Activated CD4-positive, alpha-beta T cell treated with anti-CD3 and anti-CD28 coated beads for 48 hours (primary cell): ENCODE results near the gene SAMD11.
"Not testable (repeated sequence)": the region's sequence is repeated elsewhere in the genome, so short reads cannot be mapped to it uniquely, and the experiment has no call there.

ENCODE experiments used
- DNase-seq: peaks from one replicate; pipeline ENCODE4 v3.0.0-alpha.2; 2020

The SAMD11 gene

DNA sequence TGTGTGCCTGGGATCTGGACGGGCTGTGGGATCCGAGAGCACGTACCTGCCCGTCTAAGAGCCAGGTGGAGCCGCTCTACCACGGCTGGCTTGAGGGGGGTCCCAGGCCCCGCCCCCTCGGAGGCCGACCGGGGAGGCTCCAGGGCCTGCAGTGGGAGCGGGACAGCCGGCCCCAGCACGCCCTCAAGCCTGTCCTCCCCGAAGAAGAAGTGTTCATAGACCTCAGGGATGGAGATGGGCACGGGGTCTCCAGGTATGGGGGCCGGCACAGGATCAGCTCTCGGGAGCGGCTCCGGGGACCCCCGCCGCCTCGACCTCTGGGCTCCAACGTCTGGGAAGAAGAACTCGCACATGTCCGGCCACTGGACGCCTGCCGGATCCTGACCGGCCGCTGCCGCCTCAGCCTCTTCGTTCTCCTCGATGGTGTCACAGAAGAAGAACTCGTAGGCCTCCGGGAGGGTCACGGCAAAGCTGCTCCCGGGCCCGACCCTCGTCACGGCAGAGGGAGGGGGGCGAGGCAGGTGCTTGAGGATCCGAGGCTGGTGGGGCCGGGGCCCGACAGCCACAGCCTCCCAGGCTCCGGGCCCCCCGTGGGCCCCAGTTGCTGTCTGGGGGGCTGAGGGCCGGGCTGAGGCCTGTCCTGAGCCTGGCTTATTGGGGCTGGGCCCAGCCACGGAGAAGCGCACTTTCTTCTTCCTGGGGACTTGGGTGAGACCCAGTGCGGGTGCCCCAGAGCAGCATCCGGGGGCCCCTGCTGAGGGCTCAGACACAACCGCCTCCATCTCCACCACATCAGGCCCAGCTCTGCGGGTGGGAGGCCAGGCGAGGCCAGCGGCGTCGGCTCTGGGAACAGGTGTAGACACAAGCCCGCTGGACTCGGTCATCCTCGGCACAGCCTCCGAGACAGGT lies 55.4 kb downstream of the SAMD11 start:
- DNase-seq, result no peak

DNA sequence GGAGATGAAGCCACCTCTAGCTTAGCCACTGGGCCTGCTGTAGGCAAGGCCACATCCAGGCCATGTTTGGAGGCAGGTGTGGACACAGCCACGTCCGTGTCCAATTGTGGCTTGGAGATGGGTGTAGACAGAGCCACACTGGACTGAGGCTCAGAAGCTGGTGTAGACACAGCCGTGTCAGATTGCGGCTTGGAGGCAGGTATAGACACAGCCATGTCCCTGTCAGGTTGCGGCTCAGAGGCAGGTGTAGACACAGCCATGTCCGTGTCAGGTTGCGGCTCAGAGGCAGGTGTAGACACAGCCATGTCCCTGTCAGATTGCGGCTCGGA lies 56.0 kb downstream of the SAMD11 start:
- no peak for DNase-seq

DNA sequence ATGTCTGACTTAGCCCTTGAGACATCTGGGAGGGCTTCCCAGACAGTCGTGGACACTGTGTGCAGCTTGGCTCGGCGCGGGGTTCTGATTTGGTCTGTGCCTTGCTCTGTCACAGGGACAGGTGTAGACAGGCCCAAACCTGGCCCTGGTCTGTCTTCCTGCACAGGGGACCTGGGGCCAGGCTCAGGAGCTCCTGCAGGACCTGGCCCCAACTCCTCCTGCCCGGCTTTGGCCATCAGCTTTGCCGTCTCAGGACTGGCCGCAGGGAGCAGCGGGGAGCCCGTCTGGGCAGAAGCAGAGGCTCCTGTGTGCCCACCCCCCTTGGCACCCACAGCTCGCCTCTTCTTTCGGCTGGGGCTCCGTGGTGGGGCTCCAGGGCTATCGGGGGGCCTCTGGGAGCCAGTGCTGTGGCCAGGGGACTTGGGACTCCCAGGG lies 56.4 kb downstream of the SAMD11 start:
- no peak for DNase-seq

DNA sequence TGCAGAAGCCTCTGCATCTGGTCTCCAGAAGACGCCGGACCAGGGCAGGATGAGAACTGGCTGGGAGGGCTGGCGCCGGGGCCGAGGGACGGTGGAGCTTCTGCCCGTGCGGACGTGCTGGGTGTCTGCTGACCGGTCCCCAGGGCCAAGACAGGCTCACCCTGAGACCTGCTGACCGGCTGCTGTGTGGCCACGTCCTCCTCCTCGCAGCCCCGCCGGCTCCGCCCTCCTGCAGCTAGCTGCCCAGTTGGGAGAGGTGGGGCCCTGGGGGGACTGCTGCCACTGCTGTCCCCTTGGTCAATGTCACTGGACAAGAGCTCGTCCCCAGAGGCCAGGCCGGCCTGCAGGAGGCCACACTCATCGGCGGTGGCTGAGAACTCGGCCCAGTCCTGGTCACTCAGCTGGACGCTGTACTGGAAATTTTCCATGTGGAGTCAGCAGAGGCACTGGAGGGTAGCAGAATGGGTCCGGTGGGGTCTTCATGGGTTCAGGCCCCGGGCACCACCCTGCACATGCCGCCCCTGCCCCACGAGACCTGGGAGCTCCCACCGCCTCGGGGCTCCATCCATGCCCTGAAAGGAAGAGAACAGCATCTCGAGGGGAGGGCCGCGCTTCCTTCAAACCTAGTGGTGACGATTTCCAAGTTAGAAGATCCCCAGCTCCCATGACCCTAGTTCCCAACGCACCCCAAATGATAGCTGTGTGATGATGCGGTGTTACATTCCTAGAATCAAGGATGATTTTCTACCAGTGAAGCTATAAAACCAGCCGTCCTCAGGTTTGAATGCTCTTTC lies 57.1 kb downstream of the SAMD11 start:
- DNase-seq, result no peak

DNA sequence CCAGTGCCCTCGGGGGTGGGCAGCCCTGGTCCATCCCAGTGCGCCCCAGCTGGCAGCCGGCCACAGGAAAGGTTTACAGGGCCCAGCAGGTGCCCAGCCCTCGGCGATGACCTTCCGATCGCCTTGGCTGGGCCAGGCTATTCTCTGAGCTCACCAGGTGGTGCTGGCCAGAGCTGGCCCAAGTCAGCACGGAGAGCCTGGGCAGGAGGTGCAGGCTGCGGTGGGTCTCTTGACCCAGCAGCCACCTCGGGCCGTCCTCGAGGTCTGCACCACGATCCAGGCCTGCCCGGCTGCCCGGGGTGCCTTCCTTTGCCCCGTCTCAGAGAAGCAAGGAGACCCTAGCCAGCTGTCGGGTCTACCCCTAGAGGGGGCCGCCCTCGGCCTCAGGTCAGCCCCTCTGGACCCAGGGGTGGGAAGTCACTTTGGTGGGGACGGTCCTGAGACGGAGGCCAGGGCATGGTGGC lies 57.8 kb downstream of the SAMD11 start:
- DNase-seq, result no peak

DNA sequence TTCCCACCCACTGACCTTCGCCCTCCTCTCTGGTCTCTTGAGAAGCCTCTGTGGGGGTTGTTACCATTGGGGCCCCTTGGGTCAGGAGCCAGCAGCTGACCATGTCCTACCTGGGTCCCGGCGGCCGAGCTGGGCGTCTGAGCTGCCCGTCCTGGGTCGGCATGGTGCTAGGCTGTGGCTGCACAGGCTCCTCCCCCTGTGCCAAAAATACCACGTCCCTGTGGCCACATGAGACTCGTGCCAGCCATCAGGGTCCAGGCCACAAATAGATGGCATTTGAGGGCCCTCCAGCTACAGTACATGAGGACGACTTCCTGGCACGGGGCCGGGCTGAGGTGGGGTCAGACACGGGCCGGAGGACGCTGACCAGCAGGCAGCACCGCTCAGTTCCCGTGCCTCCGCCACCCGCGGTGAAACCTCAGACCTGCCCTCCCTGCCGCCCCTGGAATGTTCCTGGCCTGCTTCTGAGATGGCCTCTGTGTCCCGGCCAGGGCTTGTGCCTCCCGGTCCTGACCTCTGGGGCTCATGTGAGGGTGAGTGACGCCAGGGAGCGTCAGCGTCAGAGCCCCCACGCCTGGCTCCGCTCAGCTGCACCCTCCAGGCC lies 58.3 kb downstream of the SAMD11 start, which contains the start of gene PERM1:
TSS of gene PERM1 (minus strand) at position 139 of the 604 bp plus-strand sequence. CDS start 1,064 bp downstream, outside the sequence.
- DNase-seq, result no peak

DNA sequence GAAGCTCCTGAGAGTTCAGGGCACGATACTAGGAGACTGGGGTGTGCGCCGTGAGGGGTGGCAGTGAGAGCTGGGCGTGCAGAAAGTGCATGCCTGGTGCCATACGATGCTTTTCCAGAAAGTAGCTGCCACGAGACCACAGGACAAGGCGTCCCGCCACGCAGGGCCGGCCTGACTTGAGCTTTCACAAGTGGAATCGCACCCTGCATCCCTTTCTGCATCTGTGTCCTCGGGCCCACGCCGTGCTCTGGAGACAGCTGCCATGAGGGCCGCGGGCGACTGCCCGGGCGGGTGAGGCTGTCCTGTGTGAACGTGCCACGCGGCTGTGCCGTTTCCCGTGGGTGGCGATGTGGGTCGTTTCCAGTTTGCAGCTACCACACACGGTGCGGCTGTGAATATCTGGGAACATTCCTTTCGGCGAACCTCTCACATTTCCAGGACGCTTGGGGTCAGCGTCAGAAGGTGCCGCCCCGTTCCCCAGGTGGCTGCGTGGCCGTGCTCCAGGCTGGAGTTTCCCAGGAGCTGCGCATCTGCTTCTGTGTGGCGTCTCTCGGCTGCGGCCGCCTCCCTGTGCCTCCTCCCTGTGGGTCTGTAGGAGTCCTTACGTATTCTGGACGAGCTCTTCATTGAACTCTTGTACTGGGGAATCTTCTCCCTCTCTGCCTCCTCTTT lies 59.2 kb downstream of the SAMD11 start:
- DNase-seq, result no peak

DNA sequence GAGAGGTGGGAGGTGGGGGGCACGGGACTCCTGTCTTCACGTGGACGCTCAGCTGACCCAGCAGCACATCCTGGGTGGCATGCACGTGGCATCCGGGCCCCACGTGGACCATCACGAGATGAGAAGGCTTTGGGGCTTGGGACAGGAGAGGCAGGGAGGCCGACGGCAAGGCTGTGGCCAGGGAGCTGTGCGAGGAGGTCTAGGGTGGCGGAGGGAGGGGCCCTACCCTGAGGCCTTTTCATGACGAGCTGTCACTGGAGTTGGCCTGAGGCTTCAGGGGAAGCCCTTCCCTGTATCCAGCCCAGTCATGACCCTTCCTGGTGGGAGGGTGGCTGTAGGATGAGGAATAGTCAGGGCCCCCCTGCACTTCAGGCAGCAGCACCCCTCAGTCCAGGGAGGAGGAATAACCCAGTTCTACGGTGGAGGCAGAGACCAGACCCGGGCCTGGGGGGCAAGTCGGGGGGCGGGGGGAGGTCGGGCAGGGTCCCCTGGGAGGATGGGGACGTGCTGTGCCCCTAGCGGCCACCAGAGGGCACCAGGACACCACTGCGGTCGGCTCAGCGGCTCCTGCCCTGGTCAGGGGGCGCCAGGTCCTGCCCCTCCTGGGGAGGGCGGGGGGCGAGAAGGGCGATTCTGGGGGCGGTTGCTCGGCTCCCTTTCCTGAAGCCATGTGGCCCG lies 60.2 kb downstream of the SAMD11 start:
- DNase-seq, result peak; percentile 71

DNA sequence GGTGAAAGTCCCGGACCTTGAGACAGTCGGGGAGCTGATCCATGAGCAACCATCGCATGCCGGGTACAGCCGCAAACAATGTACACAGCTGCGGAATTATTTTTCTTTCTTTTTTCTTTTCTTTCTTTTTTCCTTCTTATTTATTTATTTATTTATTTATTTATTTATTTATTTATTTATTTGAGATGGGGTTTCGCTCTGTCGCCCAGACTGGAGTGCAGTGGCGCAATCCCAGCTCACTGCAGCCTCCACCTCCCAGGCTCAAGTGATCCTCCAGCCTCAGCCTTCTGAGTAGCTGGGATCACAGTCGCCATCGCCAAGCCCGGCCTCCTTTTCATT lies 60.7 kb downstream of the SAMD11 start:
- no peak for DNase-seq

DNA sequence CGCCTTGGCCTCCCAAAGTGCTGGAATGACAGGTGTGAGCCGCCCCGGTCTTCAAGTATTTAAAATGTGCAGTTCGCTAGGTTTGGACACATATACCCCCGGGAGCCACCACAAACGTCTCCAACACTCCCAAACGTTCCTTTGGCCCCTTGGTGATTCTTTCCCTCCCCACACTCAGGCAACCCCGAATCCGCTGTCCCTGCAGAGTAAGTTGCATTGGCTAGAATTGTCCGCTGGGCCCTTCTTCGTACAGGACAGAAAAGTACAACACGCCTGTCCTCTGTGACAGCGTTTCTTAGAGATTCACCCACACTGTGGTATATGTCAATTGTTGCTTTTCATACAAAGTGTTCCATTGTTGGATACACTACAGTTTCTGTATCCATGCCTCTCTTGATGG lies 61.4 kb downstream of the SAMD11 start:
- DNase-seq, result no peak

DNA sequence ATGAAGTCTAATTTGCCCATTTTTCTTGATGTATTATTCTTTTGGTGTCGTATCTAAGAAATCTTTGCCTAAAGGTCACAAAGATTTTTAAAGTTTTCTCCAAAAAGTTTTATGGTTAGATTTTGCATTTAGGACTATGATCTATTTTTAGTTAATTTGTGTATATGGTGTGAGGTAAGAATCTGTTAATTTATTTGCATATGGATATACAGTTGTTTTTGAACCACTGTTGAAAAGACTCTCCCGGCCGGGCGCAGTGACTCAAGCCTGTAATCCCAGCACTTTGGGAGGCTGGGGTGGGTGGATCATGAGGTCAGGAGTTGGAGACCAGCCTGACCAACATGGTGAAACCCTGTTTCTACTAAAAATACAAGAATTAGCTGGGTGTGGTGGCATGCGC lies 64.3 kb downstream of the SAMD11 start:
- DNase-seq, result not testable (repeated sequence)

DNA sequence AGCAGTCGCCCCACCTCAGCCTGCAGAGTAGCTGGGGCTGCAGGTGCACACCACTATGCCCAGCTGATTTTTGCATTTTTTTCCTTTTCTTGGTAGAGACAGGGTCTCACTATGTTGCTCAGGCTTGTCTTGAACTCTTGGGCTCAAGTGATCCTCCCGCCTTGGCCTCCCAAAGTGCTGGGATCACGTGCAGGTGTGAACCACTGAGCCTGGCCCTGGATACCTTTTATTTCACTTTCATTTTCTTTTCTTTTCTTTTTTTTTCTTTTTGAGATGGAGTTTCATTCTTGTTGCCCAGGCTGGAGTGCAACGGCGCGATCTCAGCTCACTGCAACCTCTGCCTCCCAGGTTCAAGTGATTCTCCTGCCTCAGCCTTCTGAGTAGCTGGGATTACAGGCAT lies 67.6 kb downstream of the SAMD11 start:
- not testable (repeated sequence) for DNase-seq

DNA sequence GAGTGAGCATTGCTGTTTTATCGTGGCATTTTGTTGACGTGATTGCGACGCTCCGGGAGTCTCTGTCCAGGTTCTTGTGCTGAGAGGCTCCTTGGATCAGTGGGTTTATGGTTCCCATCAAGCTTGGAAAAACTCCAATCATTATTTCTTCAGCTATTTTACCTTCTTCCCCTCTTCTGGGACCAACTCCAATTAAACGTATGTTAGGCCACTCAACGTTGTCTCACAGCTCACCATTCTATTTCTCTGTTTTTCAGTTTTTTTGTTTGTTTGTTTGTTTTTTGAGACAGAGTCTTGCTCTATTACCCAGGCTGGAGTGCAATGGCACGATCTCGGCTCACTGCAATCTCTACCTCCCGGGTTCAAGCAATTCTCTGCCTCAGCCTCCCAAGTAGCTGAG lies 68.2 kb downstream of the SAMD11 start:
- DNase-seq, result no peak

DNA sequence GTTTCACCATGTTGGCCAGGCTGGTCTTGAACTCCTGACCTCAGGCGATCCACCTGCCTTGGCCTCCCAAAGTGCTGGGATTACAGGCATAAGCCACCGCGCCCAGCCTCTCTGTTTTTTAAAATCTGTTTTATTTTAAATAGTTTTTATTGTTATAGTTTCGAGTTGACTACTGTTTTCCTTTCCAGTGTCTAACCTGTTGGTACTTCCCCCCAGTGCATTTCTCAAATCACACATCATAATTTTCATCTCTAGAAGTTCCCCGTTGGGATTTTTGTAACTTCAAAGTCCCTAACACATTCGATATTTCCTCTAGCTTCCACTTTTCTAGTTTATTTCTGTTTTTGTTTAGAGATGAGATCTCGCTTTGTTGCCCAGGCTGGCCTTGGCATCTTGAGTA lies 68.6 kb downstream of the SAMD11 start:
- DNase-seq, result no peak

DNA sequence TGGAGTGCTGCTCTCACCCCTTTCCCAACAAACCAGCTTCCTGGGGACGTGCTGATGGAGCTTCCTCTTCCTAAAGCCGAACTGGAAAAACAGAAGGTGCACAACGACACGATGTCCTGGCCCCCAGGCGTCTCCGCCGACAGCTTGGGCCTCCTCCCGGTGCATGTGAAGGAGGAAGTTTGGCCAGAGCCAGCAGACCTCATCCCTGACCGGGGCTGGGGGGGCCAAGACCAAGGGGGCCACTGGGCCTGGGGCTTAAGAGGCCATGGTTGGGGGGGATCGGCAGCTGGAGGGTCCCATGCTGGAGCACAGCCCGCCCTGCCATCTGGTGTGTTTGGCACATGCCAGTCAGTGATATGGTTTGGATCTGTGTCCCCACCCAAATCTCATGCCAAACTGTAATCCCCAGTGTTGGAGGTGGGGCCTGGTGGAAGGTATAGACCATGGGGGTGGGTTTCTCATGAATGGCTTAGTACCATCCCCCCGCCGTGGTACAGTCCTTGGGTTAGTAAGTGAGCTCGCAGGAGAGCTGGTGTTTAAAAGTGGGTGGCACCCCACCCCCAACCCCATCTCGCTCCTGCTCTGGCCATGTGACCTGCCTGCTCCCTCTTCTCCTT lies 69.8 kb downstream of the SAMD11 start:
- no peak for DNase-seq
